ENCODE data around the gene C19orf12.
A peak's percentile ranks its signal among the peaks of the same experiment; 100 is the strongest.

The C19orf12 gene

DNA sequence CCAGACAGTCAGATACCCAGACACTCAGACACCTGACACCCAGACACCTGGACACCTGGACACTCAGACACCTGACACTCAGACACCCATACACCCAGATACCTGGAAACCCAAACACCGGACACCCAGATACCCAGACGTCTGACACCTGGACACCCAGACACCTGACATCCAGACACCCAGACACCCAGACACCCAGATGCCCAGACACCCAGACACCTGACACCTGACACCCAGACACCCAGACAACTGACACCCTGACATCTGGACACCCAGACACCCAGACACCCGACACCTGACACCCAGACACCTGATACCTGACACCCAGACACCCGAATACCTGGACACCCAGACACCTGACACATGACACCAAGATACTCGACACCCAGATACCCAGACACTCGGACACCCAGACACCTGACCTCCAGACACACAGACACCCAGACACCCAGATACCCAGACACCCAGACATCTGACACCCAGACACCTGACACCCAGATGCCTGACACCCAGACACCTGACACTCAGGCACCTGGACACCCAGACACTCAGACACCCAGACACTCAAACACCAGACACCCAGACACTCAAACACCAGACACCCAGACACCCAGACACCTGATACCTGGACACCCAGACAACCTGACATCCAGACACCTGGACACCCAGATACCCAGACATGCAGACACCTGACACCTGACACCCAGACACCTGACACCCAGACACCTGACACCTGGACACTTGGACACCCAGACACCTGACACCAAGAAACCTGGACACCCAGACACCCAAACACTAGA is 19.1 kb downstream of the C19orf12 start:
- DNase-seq (ENCODE audit: low read depth): no peak

DNA sequence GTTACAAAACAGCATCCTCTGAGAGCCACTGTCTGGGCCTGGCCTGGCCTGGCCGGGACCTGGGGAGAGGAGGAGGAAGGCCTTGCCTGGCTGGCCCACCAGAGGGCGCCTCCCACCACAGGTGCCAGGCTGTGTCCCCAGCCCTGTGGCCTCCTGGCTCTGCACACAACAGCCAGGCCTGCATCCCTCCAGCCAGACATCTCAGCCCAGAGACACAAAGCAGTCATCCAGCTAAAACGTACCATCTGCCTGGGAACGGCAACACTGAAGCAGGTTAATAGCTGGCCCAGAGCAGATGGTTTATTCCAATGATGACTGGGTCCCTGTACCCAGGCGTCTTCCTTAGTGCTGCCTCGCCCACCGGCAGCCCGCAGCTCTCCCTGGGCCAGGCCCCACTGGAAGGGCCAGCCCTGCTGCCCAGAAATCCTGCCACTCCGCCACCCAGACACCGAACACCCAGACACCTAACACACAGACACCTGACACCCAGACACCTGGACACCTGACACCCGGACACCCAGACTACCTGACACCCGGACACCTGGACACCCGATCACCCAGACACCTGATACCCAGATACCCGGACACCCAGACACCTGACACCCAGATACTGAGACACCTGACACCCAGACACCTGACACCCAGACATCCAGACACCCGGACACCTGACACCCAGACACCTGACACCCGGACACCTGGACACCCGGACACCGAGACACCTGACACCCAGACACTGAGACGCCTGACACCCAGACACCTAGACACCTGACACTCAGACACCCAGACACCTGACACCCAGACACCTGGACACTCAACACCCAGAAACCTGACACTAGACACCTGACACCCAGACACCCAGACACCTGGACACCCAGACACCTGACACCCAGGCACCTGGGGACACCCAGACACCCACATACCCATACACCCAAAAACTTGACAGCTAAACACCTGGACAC is 20.1 kb downstream of the C19orf12 start:
- DNase-seq (ENCODE audit: low read depth): peak; percentile 71

DNA sequence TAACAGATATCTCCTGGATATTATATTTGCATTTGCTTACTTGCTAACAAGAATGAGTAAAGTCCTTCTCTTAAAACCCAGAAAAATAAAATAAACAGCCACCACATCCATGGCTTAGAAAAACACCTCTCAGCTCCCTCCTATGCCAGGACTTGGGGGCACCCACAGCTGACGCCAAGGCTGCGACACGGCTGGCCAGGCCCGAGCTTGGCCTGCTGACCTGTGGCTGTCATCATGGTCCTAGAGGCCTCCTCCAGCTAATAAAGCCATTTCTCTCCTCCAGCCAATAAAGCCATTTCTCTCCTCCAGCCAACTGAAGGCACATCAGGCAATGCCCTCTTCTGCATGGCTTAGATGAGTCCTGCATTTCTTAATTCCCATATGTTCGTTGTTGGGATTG is 20.9 kb downstream of the C19orf12 start:
- DNase-seq (ENCODE audit: low read depth): no peak

DNA sequence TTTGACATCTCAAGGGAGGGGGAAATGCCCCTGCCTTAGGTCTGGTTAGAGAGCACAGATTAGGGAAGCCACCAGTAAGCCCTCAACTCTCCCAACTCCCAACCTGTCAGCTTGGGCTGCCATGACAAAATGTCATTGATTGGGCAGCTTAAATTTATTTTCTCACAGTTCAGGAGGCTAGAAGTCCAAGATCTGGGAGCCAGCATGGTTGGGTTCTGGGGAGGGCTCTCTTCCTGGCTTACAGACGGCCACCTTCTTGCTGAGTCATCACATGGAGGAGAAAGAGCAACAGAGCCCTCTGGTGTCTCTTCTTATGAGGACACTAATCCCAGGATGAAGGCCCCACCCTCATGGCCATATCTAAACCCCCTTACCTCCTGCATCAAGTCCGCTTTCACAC is 24.2 kb downstream of the C19orf12 start:
- DNase-seq (ENCODE audit: low read depth): no peak

DNA sequence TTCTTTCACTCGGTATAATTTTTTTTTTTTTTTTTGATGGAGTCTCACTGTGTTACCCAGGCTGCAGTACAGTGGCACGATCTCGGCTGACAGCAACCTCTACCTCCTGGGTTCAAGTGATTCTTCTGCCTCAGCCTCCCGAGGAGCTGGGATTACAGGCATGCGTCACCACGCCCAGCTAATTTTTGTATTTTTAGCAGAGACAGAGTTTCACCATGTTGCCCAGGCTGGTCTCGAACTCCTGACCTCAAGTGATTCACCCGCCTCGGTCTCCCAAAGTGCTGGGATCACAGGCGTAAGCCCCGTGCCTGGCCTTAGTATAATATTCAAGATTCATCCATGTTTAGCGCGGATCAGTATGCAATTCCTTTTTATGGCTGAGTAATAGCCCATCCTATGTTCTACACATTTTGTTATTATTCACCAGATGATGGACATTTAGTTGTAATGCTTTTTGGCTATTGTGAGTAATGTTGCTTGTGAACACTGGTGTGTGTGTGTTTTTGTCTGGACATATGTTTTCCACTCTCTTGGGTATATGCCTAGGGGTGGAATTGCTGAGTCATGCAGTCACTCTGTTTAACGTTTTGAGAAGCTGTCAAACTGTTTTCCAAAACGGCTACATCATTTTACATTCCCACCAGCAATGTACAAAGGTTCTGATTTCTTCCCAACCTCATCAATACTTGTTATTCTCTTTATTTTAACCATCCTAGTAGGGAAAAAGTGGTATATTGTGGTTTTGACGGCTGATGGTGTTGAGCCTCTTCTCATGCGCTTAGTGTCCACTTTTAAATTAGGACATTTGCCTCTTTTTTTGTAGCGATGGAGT is 26.9 kb downstream of the C19orf12 start:
- no peak for DNase-seq (ENCODE audit: low read depth)

DNA sequence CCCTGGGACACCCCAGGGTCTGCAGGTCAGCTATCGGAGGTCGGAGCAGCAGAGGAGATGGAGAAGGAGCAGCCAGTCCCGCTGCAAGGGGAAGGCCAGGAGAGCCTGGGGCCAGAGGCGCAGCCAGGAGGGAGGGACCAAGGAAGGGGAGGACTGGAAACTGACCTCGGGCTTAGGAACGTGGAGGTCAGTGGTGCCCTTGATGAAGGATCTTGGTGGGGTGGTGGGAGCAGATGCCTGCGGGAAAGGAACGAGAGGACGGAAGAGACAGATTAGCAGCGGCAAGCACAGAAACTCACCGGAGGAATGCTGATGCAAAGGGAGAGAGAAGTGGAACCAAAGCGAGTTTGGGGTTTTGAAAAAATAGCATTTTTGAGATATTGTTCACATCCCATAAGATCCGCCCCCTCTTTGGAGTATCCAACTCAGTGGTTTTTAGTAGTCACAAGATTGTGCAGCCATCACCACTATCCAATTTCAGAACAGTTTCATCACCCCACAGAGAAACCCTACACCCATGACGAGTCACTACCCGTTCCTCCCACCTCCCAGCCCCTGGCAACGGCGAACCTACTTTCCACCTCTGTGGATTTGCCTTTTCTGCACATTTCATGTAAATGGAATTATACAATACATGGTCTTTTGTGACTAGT is 27.7 kb downstream of the C19orf12 start:
- no peak for DNase-seq (ENCODE audit: low read depth)

DNA sequence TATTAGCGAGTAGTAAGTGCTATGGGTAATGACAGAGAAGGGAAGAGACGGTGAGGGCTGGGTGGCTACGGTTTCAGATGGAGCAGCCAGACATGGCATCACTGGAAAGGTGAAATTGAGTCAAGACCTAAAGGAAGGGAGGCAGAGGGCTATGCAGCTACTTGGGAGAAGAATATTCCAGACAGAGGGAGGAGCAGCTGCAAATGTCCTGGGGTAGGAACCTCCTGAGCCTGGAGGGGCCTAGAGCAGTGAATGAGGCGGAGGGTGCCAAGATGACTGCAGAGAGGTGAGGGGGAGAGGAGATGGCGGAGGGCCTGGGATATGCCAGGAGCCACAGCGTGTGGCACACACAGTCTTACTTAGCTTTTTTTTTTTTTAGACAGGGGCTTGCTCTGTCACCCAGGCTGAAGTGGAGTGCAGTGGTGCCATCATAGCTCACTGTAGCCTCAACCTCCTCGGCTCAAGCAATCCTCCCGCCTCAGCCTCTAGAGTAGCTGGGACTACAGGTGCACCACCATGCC is 28.7 kb downstream of the C19orf12 start:
- DNase-seq (ENCODE audit: low read depth): no peak

DNA sequence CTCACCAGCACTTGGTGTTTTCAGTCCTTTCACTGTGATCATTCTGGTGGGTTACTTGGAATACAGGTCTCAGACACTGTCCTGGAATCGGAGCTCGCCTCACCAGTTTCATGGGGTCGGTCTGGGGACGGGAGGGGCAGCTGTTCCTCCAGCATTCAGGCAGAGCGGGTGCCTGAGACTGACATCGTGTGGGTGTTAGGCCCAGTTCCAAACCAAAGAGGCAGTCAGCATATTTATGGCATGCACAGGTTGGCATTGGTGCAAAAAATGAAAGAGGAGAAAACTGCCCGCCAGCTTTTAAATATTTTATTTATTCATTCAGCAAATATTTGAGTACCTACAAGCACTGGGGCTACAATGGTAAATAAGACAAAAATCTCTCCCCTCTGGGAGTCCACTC is 29.7 kb downstream of the C19orf12 start:
- no peak for DNase-seq (ENCODE audit: low read depth)

DNA sequence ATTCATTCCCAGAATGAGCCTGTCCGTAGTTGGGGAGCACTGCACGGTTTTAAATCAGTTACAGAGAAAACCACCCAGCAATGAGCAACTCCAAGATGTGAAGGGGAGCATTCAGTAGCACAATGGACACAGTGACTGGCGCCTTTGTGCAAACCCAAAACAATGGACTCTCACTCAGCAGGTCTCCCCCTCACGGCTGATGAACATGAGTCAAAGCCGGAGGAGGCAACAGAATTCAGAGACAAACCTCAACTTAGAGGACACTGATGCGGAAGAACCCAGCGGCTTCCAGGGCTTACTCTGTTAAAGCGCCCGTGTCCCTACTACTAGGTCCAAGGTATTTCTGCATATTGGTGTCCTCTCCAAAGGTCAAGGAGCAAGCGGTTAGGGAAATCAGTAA is 32.1 kb downstream of the C19orf12 start:
- DNase-seq (ENCODE audit: low read depth): no peak

DNA sequence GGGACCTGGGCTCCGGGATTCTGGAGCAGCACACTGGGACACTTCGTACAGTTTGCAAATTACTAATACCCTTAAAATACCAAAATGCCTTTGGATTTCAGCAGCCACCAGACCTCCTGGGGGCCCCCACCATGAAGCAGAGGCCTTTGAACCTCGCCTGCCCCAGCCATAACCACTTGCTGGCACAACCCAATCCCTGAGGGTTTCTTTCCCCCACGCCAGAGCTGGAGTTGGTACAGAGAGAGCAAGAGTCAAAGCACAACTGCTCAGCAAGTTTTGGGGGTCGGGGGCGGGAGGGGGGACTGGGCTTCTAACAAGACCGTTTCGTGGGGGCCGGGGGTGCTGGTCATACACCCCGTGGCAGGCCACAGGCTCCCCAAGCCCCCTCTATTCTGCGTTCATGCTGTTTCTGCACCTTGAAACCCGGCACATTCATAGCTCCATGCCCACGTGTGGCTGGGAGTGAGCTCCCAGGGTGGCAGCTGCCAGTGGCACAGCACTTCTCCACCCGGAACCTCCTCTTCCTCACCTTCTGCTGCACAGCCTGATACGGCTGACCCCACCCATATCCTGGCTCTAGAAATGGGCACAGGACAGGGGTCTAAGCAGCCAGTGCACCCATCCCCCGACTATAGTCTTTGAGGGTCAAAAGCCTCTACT is 32.7 kb downstream of the C19orf12 start:
- DNase-seq (ENCODE audit: low read depth): no peak

DNA sequence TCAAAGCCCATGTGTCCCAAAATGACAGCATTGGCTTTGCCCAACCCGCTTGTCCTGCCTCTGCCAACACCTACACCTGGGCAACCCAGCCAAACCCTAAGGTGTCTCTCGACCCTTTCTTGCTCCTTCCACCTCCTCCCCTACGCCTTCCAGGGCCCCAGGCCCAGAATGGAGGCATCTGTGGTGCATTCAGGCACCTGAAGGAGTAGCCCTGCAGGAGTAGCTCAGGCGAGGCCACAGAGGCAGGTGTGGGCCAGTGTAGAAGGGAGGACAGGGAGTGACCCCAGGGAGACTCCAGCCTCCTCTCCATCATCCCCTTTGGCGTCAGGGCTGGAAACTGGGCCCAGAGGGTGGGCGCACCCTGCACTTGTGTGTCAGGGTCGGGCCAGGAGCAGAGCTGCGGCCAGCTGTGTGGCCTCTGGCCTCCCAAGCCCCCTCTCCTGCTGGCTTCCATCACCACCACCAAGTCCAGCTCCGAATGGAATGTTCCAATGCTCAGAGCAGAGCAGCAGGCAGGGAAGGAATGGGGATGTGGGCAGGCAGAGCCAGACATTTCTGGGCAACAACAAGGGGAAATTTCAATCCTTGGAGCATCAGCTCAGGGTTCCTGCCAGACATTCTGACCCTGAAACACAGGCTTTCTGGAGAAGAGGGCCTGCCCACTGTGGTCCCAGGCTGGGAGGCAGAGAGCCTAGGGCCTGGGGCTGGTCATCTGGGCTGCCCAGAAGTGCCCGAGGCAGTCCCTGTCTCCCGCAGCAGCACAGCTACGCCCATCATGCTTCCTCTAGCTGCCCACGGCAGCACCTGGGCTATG is 33.4 kb downstream of the C19orf12 start:
- DNase-seq (ENCODE audit: low read depth): no peak

DNA sequence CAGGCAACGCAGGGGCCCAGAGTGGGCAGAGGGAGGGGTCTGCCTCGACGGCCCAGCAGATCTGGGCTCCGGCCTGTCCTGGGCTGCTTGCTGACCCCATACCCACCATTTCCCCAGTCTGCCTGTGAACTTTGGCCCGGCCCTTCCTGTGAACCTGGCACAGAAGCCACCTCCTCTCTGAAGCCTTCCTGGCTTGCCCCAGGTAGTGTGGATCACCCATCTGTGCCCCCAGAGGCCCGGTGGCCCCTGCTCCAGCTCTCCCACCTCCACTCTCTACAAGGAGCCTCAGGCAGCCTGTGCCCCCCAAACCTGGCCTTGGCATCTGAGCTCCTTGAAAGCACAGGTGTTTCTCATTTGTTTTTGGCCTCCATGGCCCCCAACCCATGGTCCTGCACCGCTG is 34.1 kb downstream of the C19orf12 start:
- DNase-seq (ENCODE audit: low read depth): no peak

DNA sequence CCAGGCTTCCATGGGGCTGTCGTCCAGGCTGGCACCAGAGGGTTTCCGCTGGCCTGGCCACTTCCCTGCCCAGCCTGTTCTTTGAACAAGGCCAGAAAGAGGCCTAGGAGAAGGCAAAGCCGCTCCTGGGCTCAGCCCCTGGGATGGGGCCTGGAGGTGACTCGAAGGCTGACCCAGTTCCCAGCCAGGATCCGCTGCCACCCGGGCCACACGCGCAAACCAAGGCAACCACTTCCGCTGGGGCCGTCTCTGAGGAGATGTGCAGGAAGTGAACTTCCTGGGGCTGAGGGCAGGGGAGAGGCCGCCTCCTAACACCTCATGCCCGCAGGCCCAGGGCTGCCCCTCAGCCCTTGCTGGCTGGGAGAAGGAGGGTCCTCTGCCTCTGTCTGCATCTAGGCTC is 34.6 kb downstream of the C19orf12 start:
- peak; percentile 70 for DNase-seq (ENCODE audit: low read depth)

DNA sequence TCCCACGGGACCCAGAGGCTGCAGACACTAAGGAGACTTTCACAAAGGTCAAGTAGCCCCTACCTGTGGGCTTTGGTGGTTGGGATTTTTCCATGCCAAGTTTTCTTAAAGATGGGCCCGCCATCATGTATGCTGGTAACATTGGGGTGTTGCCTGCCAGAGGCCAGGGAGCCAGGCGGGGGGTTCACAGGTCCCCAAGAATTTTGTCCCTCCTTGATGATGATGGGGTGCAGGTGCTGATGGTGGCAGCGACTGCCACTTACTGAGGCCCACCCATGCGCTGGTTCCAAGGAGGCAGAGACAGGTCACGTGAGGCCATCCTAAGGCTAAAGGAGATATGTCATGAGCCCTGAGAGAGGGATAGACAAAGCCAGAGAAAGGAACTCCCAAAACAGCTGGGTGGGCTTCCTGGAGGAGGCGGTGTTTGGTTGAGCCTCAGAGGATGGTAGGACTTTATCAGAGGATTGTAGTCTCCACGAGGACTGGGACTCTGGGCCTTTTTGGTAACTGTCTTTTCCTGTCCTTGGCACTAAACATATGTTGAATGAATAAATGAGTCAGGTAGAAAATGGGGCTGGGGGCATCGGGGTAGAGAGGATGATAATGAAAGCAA is 35.4 kb downstream of the C19orf12 start:
- DNase-seq (ENCODE audit: low read depth): no peak

DNA sequence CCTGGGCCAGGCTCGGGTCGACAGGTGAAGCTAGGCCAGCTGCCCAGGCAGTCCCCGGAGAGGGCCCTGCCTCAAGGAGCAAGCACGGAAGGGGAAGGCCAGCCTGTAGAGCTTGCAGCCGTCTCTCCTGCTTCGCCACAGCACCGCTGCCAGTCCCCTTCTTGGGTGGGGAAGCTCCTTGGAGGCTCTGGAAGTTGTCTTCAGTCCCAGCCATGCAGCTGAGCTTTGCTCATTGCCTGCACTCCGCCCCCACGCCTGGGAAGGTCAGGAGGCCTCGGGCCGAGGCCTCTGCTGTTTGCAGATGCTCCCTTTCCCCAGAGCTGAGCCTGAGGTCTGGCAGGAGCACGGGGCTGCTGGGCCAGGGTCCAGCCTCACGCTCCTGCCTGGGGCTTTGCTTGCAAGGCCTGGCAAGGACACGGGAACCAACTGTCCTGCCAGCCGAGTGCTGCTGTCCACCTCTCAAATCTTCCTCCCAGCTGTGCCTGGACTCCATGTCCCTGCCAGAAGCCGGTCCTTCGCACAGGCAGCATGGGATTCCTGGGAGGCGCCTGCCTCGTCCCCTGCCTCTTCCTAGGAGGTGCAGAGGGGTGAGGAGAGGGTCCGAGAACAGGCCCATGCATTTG is 36.5 kb downstream of the C19orf12 start:
- DNase-seq (ENCODE audit: low read depth): no peak

DNA sequence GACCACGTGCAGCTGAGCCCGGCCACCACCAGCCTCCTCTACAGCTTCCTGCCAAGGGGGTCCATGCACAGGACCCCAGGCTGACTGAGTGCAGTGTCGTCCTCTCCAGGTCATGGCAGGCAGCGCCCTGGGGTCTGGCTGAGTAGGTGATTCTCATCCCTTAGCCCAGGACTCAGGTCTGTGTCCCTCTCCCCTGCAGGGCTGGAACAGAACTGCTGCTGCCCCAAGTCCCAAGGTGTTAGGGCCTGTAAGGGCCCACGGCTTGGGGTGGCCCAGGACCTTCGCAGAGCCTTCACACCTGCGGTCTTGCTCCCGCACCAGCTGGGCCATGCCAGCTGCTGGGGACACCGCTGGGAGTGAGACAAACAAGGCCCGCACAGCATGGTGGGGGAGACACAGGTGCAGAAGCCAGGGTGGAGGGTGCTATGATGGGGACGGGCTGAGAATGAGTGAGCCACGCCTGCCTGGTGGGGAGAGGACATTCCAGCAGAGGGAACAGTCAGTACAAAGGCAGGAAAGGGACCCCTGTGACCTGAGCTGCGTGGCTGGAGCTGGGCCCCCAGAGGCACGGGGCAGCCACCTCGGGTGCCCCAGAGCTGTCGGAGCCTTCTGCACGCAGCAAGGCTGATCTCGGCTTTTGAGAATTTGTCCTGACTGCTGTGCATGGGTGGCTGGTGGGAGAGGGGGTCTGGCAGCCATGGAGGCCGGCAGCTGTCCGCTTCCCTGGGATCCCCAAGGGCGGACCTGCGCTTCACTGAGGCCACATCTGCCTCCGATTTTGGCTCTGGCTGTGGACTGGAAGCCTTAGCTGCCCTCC is 37.9 kb downstream of the C19orf12 start:
- DNase-seq (ENCODE audit: low read depth): no peak

DNA sequence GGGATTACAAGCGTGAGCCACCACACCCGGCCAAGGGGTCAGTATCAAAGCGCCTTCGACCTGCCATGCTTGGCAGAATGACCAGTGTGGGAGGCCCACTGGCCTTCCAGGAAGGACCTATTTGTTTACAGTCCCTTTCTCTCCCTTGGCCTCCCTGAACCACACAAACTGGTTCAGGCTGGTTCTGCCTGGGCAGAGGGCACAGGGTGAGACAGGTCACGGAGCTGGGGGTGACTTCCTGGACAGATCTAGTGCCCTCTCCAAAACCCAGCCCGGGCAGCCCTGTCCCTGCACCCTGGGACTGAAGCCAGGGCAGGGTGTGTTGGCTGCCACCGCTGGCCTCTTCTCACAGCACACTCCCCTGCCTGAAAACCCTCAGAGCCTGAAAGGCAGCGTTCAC is 38.5 kb downstream of the C19orf12 start:
- DNase-seq (ENCODE audit: low read depth): no peak

DNA sequence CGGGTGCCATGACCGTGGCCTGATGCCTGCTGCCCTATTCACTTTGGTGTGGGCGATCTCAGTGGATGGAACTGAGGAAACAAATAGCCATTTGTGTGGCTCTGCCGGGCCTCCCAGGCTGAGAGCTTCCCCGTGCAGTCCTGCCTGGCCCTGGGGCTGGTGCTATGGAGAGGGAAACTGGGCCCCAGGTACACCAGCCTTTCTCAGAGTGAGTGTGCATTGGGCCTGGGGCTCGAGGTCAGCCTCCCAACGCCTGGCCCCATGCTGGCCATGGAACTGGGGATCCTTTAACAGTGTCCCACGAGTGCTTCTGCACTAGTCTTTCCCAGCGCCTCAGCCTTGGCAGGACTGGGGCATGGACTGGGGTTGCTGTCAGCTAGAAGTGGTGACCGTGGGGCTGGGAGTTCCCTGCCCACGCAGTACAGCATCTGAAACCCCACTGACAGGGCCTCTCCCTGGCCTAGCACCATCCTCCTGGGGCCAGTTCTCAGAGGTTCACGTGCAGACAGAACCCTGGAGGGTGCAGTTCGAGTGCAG is 39.3 kb downstream of the C19orf12 start:
- no peak for DNase-seq (ENCODE audit: low read depth)
